ENCODE results near the gene ITIH2.
"Not testable (repeated sequence)": the region's sequence is repeated elsewhere in the genome, so short reads cannot be mapped to it uniquely, and the experiment has no call there.

The ITIH2 gene, protein sequence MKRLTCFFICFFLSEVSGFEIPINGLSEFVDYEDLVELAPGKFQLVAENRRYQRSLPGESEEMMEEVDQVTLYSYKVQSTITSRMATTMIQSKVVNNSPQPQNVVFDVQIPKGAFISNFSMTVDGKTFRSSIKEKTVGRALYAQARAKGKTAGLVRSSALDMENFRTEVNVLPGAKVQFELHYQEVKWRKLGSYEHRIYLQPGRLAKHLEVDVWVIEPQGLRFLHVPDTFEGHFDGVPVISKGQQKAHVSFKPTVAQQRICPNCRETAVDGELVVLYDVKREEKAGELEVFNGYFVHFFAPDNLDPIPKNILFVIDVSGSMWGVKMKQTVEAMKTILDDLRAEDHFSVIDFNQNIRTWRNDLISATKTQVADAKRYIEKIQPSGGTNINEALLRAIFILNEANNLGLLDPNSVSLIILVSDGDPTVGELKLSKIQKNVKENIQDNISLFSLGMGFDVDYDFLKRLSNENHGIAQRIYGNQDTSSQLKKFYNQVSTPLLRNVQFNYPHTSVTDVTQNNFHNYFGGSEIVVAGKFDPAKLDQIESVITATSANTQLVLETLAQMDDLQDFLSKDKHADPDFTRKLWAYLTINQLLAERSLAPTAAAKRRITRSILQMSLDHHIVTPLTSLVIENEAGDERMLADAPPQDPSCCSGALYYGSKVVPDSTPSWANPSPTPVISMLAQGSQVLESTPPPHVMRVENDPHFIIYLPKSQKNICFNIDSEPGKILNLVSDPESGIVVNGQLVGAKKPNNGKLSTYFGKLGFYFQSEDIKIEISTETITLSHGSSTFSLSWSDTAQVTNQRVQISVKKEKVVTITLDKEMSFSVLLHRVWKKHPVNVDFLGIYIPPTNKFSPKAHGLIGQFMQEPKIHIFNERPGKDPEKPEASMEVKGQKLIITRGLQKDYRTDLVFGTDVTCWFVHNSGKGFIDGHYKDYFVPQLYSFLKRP

DNA sequence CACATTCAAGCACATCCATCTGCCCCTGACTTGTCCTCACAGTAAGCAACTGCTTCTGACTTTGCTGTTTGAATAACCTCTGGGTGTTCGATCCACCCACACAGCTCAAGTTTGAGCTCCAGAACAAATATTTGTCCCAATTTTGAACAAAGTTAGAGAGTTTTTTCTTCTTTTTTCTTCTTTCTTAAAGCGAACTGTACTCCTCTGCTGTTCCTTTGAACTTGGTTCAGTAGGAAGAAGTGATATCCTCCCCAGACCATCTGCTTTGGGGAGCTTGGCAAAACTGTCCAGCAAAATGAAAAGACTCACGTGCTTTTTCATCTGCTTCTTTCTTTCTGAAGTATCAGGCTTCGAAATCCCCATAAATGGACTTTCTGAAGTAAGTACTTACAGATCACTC lies at the start of gene ITIH2:
TSS of gene ITIH2 (plus strand) at position 177 of the 400 bp plus-strand sequence. CDS start at position 296, 119 bp downstream.
- DNase-seq (ENCODE audit: low read depth in 2 of 2), result no peak

DNA sequence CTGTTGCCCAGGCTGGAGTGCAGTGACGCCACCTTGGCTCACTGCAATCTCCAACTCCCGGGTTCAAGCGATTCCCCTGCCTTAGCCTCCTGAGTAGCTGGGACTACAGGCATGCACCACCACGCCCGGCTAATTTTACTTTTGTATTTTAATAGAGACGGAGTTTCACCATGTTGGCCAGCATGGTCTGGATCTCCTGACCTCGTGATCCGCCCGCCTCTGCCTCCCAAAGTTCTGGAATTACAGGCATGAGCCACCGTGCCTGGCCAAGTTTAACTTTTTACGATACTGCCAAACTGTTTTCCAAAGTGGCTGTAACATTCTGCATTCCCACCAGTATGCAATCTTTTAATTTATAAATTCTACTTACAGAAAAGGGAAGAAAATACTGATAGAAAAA lies 46.0 kb upstream of the ITIH2 start:
- not testable (repeated sequence) for DNase-seq (ENCODE audit: low read depth in 2 of 2)

DNA sequence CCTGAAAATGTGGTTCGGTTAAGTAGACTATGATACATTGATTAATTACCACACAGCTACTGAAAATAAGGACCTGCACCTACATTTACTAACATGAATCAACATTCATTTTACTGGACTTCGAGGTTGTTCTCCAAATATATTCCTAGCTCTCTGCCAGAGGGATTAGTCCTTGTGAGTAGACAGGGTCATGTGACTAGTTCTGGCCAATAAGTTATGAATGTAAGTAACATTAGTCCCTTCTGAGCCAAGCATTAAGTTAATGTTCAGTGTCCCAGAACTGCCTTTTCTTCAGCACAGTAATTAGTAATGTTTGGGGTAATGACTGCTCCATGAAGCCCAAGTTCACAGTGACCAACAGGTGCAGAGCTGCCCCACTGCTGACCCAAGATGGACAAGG lies 45.6 kb upstream of the ITIH2 start:
- DNase-seq (ENCODE audit: low read depth in 2 of 2), result no peak

DNA sequence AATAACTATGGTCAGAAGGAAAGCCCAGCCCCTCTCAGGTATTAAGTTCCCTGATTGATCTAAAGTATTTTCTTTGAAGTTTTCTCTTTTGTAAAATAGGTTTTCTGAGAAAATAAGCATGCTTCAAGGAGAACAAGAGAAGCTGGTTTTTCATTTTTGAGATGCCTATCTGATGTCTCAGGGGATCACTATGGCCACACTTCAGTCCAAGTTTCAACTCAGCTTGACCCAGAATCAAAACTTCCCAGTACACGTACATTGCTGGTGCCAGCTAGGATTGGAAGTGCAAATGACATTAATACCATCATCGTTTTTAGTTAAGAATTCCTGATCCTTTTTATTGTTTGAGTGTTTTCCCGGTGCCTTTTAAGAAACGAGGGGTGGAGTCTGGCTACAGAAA lies 43.6 kb upstream of the ITIH2 start:
- no peak for DNase-seq (ENCODE audit: low read depth in 2 of 2)

DNA sequence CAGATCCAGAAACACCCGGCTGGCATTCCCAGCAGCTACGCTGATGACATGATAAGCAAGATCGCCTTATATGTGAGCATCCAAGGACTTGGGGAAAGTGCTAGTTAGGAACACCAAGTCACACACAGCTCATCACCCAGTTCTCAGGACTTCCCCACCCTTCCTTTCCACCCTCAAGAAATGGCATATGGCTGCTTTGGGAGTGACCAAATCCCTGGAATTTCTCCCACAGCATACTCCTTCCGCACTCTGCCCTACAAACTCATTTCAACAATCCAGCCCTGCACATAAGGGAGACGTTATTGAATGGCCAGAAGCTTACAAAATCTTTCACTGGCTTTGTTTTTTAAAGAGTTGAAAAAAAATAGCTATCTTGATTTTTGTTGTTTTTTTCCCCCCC lies 40.6 kb upstream of the ITIH2 start:
- no peak for DNase-seq (ENCODE audit: low read depth in 2 of 2)

DNA sequence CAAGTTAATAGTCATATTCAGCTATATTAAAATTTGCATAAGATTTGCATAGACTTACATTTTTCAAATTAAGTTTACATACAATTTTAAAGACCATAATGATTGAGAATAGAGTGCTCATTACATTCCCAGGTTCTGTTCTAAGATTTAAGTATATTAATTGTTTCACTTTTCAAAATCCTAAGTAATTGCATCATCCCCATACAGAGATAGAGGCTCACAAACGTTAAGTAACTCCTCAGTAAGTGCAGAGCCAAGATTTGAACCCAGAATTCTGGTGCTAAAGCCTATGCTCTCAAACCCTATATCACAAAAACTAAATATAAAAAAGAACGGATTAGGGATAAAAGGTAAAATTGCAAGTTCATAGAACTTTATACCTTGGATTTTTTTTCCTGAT lies 38.4 kb upstream of the ITIH2 start:
- no peak for DNase-seq (ENCODE audit: low read depth in 2 of 2)

DNA sequence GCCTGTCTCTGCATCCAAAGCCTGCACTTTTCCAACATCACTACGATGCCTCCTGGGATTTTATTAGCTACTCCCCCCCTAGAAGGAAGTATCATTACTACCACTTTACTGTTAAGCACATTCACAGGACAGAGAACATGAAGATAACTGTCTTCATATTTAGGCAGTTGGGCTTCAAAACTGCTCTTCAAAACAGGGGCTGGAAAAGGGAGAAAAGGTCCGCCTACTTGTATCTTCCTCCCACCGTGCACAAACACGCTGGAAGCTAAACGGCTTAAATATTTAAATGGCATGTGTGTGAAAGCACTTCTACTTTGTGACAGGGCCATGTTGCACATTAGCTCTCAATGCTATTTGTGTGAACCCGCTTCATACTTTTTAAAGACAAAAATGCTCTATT lies 37.3 kb upstream of the ITIH2 start:
- no peak for DNase-seq (ENCODE audit: low read depth in 2 of 2)

DNA sequence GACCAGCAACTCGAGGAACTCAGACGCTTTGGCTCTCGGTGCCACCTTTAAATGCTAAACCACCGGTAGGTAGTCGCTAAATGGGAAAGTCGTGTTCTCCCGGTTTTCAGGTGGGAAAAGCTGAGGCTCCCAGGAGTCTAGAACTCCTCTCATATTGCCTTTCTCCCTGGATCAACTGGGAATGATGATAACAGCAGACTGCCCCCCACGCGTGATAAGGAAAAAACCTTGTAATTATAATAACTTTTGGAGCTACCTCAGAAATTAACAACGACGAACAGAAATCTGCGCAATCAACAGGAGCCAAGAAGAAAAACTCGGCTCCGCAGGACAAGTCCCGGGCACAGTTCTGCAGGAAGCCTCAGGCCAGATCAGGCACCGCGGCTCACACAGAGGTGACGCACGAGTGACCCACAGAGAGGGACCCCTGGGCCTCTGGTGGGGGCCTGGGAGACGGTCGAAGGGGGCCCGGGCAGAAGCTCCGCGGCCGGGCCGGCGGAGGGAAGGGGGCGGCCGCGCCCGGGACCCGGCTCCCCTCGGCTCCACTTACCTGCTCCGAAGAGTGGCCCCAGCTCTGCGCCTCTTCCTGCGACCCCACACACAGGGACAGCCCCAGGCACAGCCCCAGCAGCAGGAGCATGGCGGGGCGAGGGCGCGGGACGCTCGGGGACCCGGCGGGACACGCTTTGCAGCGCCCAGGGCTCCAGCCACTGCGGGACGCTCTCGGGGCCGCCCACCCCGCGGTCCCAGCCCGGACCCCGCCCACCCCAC lies 36.7 kb upstream of the ITIH2 start, which contains the start of gene ITIH5:
TSS of gene ITIH5 (minus strand) at position 714 of the 771 bp plus-strand sequence. CDS start at position 640, 74 bp downstream.
- no peak for DNase-seq (ENCODE audit: low read depth in 2 of 2)

DNA sequence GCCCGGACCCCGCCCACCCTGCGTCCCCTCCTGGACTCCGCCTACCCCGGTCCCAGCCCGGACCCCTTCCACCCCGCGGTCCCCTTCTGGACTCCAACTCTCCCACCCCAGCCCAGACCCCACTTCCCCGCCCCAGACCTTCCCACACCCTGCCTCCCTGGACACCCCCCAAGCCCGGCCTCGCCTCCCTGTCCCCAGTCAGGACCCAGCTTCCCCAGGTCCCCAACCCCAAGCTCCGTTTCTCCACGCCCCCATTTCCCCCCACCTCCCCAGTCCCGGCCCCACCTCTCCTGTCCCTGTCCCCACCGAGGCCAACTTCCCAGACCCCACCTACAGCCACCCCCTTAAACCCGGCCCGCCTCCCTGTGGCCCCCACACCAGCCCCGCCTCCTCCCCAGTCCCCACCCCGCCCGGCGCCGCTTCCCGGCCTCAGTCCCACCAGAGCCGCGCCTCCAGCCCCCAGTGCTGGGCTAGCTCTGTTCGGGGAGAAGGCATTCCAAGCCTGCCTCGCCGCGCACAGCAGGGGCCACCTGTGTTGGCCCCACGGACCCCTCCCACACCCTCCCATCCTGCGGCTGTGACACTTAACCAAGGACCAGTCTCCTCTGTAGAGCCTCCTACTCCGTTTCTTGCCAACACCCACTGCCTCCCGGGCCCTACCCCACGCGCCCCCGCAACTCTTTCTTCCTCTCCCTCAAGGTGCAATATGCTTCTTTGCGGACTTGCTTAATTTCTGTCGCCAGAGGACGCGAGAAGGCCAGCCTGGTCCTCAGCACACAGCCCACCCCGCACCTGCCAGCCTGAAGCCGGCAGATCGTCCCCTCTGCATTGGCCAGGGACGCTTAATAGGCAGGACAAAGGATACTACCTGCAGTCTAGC lies 35.6 kb upstream of the ITIH2 start:
- no peak for DNase-seq (ENCODE audit: low read depth in 2 of 2)

DNA sequence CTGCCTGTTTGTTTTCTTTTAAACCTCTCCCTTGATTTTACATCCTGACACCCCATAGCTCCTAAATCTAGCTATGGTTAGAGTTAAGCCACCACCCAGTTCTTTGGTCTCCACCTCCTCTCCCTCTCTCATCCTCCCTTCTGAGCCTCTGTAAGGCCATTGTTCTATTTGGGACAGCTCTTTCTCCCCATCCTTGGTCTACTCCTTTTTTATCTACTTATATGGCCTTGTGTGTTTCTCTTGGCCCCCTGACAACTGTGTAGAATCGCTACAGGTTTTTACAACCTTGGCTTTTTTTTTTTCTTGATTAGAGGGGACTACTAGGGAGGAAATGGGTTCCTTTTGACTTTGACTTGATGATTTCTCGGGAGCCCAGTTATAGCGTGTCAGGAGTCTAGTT lies 33.0 kb upstream of the ITIH2 start:
- no peak for DNase-seq (ENCODE audit: low read depth in 2 of 2)

DNA sequence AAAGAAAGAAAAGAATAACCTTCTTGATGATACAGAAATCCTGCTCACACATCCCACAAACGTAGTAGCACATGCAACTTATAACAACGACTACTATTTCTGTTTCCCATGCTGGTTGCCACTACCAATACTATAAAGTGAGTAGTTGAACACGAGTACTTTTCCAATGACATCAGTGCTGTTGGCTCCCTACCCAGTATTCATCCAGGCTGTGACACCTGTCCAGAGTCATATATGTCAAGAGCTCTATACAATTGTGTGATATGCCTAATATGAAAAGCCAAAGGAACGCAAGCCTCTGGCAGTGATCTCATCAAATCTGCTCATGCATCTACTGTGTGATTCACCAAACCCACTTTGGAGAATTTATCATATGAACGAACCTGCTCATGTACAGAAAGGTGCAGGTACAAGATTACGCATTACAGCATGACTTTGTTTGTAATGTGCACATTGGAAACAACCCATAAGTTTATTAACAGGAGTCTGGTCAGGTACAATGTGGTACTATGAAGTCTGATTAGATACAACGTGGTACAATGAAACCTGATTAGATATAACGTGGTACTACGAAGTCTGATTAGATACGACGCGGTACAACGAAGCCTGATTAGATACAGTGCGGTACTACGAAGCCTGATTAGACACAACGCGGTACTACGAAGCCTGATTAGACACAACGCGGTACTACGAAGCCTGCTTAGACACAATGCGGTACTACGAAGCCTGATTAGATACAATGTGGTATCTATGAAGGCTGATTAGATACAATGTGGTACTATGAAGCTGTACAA lies 30.6 kb upstream of the ITIH2 start:
- no peak for DNase-seq (ENCODE audit: low read depth in 2 of 2)

DNA sequence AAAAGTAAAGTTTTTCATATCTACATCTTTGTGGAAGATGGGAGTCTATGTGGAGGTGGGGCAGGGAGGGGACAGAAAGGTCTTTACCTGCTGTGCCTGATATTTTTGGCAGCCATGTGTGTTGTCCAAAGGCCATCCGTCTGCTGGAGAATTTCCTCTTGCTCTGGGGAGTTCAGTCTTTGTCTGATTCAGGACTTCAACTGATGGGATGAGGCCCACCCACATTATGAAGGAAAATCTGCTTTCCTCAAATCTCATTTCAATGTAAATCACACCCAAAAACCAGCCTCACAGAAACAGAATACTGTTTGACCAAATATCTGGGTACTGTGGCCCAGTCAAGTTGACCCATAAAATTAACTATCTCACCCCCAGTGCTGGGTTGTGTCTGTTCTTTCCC lies 23.9 kb upstream of the ITIH2 start:
- no peak for DNase-seq (ENCODE audit: low read depth in 2 of 2)

DNA sequence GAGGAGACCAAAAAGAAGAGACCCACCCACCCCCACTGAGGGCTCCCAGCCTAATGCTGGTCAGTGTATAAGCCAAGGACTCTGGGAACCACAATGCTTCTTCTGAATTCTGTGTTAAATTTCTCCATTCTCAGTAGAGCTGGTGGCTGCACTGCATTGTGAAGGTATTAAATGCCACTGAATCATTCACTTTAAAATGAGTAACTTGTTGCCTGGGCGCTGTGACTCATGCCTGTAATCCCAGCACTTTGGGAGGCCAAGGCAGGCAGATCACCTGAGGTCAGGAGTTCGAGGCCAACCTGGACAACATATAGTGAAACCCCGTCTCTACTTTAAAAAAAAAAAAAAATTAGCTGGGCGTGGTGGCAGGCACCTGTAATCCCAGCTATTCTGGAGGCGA lies 23.0 kb upstream of the ITIH2 start:
- not testable (repeated sequence) for DNase-seq (ENCODE audit: low read depth in 2 of 2)

DNA sequence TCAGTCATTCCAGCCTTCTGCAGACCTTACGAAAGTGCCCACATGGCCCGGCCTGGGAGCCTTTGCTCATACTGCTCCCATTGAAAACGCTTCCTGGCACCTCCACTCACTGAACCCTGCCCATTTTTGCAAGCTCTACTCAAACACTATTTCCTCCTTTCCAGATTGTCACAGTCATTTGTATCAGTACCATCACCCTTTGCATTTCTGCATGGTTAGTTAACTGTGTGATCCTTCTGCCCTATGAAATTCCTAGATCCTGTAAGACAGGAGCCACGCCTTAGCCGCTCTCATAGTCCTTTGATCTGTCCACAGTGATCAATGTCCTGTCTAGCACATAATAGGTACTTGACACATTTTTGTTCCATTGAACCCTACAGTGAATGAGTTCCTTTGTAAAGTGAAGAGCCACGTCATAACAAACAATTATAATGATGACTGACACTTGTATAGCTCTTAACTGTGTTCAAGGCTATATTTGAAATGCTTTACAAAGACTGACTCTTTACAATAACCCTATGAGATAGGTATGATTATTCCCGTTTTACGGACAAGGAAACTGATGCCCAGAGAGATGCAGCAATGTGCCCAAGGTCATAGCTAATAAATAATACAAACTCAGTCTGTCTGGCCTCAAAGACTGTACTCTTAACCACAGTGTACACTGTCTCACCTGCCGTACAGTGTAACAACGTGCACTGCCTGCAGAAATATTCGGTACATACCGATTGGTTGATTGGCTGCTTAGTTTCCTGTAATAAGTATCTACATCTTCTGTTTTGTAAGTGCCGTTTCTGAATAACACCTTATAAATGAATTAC lies 16.6 kb upstream of the ITIH2 start:
- DNase-seq (ENCODE audit: low read depth in 2 of 2), result no peak

DNA sequence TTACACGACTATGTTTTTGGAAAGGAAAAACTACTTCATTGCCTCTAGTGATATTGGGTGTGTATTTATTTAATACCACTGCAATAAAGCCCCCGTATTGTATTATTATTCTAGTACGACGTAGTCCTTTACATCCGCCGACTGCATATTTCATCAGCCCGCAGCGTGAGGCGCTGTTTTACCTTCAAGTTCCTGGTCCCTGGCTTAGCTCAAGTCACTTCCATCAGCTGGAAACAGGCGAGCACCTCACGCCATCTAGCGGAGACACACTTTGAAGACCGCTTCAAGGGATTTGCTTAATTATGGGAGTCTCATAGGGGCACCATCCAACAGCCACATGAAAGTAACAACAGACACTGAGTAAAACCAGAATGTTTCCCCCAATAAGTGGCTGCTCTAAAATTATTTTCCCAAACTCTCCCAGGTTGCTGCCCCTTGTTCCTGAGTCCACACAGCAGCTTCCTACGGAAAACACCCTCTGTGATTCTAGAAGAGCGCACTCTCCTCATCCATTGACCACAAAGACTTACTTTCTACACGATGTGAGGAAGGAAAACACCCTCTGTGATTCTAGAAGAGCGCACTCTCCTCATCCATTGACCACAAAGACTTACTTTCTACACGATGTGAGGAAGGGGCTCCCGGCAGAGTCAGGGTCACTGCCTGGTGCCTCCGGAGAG lies 15.7 kb upstream of the ITIH2 start:
- peak; percentile 61 to 63 for DNase-seq (ENCODE audit: low read depth in 2 of 2)

DNA sequence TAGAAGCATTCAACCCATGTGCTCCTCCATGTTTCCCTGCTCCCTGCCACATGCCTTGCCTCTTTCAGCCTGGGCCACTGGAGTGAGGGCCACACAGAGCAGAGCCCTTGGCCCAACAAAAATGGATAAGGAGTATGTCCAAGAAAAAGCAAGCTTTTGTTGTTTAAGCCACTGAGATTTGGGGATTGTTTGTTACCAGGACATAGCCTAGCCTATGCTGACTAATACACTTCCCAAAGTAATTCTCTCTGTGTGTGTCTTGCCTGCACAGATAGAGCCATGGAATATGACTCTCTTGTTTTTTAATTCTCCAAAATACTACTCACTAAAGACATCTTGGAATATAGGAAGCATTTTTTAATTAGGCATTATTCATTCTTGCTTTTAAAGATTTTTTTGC lies 13.5 kb upstream of the ITIH2 start:
- no peak for DNase-seq (ENCODE audit: low read depth in 2 of 2)

DNA sequence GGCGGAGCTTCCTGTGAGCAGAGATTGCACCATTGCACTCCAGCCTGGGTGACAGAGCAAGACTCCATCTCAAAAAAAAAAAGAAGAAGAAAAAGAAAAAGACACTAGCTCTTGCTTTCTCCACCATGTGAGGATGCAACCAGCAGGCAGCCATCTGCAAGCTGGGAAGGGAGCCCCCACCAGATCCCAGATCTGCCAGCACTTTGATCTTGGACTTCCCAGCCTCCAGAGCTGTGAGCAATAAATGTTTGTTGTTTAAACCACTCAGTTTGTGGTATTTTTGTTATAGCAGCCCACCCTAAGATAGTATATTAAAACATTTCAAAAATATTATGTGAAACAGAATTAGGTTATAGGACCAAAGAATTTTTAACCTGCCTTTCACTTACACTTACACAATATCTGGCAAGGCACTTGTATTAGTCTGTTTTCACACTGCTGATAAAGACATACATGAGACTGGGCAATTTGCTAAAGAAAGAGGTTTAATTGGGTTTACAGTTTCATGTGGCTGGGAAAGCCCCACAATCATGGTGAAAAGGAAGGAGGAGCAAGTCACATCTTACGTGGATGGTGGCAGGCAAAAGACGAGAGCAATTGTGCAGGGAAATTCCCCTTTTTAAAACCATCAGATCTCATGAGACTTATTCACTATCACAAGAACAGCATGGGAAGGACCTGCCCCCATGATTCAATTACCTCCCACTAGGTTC lies 12.1 kb upstream of the ITIH2 start:
- not testable (repeated sequence) for DNase-seq (ENCODE audit: low read depth in 2 of 2)

DNA sequence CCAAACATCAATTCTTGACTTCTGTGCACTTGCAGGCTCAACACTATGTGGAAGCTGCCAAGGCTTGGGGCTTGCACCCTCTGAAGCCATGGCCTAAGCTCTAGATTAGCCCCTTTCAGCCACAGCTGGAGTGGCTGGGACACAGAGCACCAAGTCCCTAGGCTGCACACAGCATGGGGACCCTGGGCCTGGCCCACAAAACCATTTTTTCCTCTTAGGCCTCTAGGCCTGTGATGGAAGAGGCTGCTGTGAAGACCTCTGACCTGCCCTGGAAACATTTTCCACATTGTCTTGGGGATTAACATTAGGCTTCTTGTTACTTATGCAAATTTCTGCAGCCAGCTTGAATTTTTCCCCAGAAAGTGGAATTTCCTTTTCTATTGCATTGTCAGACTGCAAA lies 10.7 kb upstream of the ITIH2 start:
- not testable (repeated sequence) for DNase-seq (ENCODE audit: low read depth in 2 of 2)

Measured in activated CD4-positive, alpha-beta T cell treated with anti-CD3 and anti-CD28 coated beads for 24 hours (primary cell).